Fibroblast of skin of left biceps (primary cell): ENCODE measurements around the gene LINC01488.

Experiments used
- DNase-seq, 2 experiments: peaks; one replicate each; pipeline ENCODE4 v3.0.0-alpha.2; 2013; ENCODE audit warnings: low read depth in 2 of 2

LINC01488 gene

DNA sequence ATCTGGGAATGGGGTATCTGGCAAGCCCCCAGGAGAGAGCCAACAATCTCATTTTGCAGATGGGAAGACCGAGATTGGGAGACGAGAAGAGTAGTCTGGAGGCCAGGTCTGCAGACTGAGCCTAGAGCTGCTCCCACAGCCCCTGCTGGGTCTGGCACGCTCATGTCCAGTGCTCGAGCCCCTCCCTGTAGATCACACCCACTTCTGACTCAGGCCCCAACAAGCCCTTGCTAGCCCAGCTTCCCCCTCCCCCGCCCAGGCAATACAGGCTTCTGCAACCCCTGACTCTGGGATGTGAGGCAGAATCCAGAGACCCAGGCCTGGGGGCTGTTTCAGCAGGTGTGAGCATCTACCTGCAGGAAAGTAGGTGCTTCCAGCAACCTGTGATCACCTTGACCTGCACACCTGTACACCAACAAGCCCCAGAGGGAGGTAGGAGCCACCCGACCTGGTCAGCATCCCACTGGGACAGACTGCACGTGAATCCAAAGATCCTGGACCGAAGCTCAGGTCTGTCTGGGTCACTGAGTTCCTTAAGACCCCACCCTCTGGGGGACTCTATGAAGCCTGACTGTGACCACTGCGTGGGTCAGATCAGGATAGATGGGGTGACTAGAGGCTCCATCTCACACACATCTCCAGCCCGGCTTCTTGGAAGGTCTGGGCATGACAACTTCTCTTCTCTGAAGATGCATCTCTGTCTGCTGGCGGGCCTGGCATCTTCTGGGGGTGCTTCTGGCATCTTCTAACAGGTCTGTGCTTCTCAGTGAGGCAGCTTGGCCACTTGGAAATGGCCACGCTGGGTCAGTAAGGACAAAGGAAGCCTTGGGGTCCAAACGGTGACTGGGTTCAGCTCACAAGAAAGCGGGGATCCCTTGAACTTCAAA is 29.3 kb downstream of the LINC01488 start:
- no peak for DNase-seq

DNA sequence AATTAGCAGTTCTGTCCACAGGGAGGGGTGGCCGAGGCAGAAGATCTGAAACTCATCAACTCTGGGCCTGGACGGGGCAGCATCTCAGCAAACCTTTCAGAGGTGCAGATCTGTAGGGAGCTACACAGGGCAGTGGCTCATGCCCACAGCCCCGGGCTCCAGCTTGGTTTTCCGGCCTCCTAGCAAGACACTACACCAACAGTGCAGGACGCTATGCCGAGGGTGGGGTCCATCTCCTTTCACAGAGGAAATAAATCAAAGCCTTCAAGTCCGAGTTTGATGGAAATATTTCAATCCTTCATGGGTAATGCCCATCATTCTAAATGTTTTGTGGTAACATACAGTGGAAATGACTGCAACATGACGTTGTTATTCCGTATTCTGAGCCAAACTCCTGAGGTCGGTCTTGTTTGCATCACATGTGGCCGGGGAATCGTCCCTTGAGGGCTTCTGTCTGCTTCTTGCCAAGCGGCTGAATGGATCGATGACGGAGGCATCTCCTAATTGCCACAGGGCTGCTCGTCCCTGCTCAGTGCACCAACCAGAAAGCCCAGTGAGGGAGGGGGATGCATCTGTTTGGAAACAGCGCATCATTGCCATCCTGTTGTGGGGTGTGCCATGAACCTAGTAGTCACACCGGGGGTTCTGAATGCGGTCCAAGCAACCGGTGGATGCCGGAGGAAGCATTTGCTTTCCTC is 30.0 kb downstream of the LINC01488 start:
- DNase-seq = peak; percentile 49 to 59

DNA sequence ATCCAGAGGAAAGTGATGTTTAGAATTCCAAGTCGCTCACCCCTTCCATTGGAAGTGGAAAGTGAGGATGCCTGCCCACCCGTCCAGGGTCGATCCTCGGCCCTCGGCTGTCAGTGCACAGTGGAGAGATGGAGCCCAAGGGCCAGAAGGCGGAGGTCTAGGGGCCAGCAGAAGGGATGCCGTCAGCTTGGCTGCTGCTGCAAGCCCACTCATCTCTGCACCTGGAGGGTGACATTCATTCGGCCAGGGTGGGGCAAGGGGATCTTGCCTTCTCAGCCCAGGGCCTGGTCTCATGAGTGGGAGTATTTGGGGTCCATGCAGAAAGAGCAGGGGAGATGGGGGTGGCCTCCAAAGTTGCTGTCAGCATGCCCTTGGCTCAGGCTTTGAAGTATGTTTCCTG is 30.7 kb downstream of the LINC01488 start:
- no peak for DNase-seq

DNA sequence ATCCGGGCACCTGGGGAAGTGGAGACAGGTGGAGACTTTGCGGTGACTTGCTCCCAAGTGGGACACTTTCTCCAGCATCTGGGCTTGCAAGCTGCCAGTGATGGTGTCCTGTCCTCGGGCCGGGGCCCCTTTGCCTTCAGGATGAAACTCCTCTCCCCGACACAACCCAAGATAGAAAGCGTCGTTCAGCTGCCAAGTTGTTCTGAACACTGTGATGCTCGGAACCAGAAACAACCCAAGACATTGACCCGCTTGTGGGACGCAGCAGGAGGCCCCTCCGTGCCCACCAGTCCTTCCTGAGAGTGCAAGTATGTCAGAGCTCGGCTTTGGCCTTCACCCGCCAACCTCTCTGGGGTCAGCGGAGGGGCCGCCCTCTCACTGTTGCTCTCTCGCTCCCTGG is 31.3 kb downstream of the LINC01488 start:
- no peak for DNase-seq

DNA sequence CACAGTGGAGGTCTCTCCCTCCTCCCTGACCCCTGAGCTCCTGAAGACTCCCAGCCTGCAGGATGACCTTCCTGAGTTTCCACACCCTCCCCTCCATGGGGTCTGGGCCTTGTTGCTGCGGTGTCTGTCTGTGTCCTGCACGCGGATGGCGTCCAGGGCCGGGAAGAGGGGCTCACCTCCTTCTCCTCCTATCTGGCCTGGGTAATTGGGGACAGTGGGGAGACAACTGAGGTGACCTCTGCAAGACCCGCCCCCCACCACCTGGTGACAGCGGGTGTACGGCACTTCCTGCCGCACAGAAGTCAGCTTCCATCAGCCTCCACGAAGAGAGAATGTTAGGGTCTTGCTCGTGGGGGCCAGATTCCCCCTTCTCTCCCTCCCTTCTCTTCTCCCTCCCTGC is 31.7 kb downstream of the LINC01488 start:
- no peak for DNase-seq

DNA sequence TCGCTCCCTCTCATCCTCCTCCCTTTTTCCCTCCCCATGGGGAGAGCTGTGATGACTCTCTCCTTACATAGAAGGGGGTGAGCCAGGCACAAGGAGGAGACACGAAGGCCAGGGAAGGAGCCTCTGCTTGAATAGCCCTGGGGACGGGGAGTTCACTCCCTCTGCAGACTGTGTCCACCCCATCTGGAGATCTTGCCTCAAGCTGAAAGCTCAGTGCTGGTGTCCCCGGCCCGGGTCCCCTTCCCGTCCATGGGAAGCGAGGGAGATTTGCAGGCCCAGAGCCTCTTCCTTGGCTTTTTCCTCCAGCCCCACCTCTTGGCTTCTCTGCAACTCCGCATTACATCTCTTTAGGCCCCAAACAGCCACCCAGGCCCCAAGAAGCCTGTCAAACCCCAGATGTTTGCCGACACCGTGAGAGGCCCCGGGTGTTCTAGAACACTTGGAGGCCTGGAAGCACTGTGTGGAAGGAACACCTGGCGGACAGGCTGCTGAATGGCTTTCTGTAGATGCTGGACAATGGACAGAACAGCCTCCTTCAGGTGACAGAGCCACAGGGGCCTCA is 32.3 kb downstream of the LINC01488 start:
- DNase-seq = no peak

- DNase-seq = no peak
Measured at GRCh38 chr11:69514771-69515170, 33.3 kb downstream of the LINC01488 start.

DNA sequence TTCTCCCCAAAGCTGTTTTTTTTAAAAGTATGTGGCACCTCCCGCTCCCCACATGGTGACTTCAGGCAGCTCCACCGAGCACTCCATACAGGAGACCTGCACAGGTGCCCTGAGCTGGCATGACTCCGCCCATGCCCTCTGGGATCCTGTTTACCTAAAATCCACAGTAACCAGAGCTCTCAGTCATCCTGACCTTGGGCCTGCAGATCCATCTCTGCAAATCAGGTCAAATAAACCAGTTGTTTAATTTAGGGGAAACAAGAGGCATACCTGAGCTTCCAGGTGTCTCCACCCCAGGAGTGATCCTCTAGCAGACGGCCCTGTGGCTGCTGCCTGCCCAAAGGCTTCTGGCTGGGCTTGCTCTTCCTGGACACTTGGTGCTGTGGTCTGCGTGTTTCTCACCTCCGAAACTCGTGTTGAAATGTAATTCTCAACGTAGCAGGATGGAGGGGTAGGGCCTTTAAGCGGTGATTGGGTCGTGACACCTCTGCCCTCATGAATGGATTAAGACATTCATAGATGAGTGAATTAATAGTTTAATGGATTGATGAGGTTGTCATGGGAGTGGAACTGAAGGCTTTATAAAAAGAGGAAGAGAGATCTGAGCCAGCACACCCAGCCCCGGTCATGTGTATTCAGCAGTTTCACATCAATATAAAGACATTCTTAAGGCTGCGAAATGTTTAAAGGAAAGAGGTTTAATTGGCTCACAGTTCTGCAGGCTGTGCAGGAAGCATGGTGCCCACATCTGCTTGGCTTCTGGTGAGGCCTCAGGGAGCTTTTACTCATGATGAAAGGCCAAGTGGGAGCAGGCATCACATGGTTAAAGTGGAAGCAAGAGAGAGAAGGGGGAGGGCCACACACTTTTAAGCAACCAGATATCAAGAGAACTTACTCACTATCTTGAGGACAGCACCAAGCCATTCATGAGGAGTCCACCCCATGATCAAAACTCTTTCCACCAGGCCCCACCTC is 34.1 kb downstream of the LINC01488 start:
- DNase-seq = no peak

- no peak for DNase-seq
Measured at GRCh38 chr11:69516526-69516925, 35.1 kb downstream of the LINC01488 start.

DNA sequence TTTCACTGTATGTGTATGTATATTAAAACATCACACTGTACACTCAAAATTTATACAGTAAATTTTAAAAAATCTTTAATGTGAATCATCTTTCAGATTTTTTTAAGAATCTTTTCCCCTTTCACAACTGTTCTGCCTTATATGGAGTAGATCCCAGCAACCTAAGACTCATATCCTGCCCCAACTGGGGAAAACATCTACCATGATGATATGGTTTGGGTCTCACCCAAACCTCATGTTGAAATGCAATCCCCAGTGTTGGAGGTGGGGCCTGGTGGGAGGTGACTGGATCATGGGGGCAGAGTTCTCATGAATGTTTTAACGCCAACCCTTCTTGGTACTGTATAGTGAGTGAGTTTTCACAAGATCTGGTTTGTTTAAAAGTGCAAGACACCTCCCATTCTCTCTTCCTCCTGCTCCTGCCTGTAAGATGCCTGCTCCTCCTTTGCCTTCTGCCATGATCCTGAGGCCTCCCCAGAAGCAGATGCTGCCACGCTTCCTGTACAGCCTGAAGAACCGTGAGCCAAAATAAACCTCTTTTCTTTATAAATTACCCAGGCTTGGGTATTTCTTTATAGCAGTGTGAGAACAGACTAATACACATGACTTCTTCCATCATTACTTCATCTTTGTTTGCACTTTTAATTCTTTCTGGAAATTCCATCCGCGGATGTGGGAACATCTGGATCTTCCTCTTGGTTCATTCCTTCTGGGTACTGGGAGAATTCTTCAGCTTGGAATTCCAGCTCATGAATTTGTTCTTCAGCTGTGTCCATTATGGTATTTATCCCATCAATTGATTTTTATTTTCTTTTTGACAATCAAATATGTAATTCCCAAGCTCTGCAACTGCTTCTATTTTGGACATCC is 36.9 kb downstream of the LINC01488 start:
- DNase-seq = peak; percentile 92 to 93

- no peak for DNase-seq
Measured at GRCh38 chr11:69520186-69520916, 38.9 kb downstream of the LINC01488 start.

DNA sequence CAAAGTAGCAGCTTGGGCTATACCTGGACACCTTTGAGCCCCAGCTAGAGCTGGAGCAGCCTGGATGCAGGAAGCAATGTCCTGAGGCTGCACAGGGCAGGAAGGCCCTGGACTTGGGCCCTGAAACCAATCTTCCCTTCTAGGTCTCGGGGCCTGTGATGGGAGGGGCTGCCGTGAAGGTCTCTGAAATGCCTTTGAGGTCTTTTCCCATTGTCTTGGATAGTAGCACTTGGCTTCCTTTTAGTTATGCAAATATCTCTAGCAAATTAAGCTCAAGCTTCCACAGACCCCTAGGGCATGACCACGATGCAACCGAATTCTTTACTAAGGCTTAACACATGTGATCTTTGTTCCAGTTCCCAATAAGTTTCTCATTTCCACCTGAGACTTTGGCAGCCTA is 40.0 kb downstream of the LINC01488 start:
- no peak for DNase-seq

GRCh38 chr11:69523453-69523852 is 42.0 kb downstream of the LINC01488 start:
- DNase-seq = no peak

- no peak for DNase-seq
Measured at GRCh38 chr11:69524291-69524882, 42.9 kb downstream of the LINC01488 start.

- DNase-seq = no peak
Measured at GRCh38 chr11:69524991-69525411, 43.5 kb downstream of the LINC01488 start.

- no peak for DNase-seq
Measured at GRCh38 chr11:69525516-69526452, 44.3 kb downstream of the LINC01488 start.

DNA sequence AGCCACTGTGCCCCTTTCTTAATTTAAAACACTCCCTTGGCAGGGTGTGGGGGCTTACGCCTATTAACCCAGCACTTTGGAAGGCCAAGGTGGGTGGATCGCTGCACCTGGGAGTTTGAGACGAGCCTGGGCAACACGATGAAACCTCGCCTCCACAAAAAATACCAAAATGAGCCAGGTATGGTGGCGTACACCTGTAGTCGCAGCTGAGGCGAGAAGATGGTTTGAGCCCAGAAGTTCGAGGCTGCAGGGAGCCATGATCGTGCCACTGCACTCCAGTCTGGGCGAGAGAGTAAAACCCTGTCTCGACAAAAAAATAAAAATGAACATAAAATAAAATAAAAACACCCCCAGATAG is 45.0 kb downstream of the LINC01488 start:
- DNase-seq = no peak

DNA sequence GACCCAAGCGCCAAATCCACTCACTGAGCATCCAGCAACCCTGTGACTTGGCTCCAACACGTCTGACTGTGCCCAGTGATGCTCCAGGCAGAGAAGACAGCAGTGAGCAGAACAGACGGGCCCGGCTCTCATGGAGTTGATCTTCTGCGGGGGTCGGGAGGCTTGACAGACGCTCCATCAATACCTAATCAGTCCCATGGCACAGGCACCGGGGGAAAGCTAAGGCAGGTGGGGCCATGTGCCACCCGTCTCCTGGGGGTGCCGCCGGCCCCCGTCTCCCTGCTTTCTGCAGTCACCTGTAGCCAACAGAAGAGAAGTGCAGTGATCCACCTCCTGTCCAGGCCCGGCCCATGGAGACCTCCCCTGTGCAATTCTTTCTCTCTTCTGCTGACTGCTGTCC is 47.5 kb downstream of the LINC01488 start:
- no peak for DNase-seq
